ENCODE data around the gene LYRM1. TPM values are rescaled to one million over a fixed set of nuclear protein-coding genes. Genes with fewer than 3 reads are reported as not detected.

Gene LYRM1
- total and polyA plus RNA-seq, 2 of the 8 experiments (the other 6 are each of a cell fraction or from before 2014, with no cell fraction given): 11.6 to 13.4 TPM

DNA sequence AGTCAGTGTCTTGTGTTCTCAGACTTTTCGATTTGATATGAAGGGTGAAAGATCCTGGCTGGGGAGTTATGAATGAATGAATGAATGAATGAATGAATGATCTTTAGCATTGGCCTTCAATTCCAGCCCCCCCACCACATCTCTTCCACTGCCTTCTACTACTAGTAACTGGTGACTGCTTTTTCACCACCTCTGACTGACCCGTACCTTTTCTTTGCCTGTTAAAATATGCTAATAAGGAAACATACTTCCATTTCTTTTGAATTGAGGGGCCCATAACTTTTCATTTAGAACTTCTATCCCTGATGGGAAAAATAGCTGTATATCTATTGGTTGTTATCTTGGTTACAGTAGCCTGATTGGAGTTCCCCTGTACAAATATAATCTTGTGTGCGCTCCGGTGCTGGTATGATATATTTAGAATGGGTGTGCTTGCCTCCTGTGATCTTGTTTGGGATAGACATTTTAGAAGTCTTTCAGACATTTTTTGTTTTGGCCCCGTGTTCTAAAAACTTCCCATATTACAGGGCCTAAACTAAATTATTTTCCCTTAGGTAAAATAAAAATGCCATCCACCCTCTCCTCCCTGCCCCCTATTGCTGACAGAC lies 3.4 kb downstream of the LYRM1 start:
- 71% methylated on average over 5 of the region's 5 CpGs; no CpG with 5 or more reads in 1 of the 2 experiments for WGBS, 2 experiments (ENCODE audit: extremely low coverage in 1 of 2, insufficient coverage in 1 of 2, insufficient read length in 1 of 2, insufficient replicate concordance in 2 of 2, low coverage in 1 of 2, low lambda C conversion rate in 2 of 2, missing lambda C conversion rate in 1 of 2)
- Histone ChIP-seq H3K4me2 (ENCODE audit: insufficient read depth in 1 of 2, low read depth in 2 of 2, low read length in 2 of 2) (no peak overlapping the region), H3K14ac (ENCODE audit: insufficient read length) (no peak overlapping the region), H2AFZ (ENCODE audit: low read length) (no peak overlapping the region), H4K8ac (ENCODE audit: extremely low read depth, insufficient read depth, low read length) (no peak overlapping the region), H3K4ac (replicated peaks; ENCODE audit: insufficient read length, low read depth, low read length) (no peak overlapping the region), H3K36me3 (ENCODE audit: control insufficient read depth in 2 of 4, insufficient read depth in 4 of 4, low read length in 3 of 4) (peaks cover 0 to 5% (median 0%) of the 10 kb centered on the region in 4 experiments; a peak in 1 of 8 replicates), H3K56ac (replicated peaks; ENCODE audit: insufficient read length, low read depth, low read length) (no peak overlapping the region), H4K20me1 (replicated peaks in 1 of 2; ENCODE audit: control insufficient read depth in 1 of 2, insufficient read depth in 2 of 2, low read length in 2 of 2) (no peaks in the 10 kb centered on the region), H3K23ac (ENCODE audit: insufficient read length) (no peak overlapping the region), H4K5ac (ENCODE audit: insufficient read length, low read depth, low read length) (no peak overlapping the region), H3K9me3 (ENCODE audit: insufficient read depth in 2 of 2, low read depth in 1 of 2, low read length in 1 of 2) (no peaks in the 10 kb centered on the region), H4K91ac (replicated peaks; ENCODE audit: insufficient read length, low read length) (no peak overlapping the region), H2AK5ac (ENCODE audit: low read depth, low read length) (no peak overlapping the region), H3K4me3 (ENCODE audit: extremely low read depth in 1 of 4, insufficient read depth in 2 of 4, low read depth in 3 of 4, low read length in 4 of 4) (no peak overlapping the region), H2BK12ac (ENCODE audit: low read depth, low read length) (no peak overlapping the region), H3K79me1 (ENCODE audit: low read depth, low read length) (no peaks in the 10 kb centered on the region; the same call in 1 of the 2 replicates), H3K18ac (ENCODE audit: extremely low read depth, low read length) (no peak overlapping the region), H3K4me1 (replicated peaks in 1 of 4; ENCODE audit: control insufficient read depth in 3 of 4, insufficient read depth in 4 of 4, low read length in 3 of 4) (peaks cover 0 to 9% (median 3%) of the 10 kb centered on the region in 4 experiments; a peak in 3 of 7 replicates), H3K79me2 (ENCODE audit: control insufficient read depth in 1 of 2, insufficient read depth in 2 of 2, low read length in 2 of 2) (peaks cover 4 to 27% of the 10 kb centered on the region in 2 experiments; a peak in 2 of 4 replicates), H2BK20ac (ENCODE audit: low read length) (no peak overlapping the region), H2BK15ac (ENCODE audit: low read length) (no peak overlapping the region), H2BK120ac (replicated peaks; ENCODE audit: low read depth, low read length) (no peak overlapping the region), H3K23me2 (ENCODE audit: low read depth, low read length) (peaks cover 6% of the 10 kb centered on the region; the same call in 1 of the 2 replicates), H3K27ac (ENCODE audit: low read depth, low read length) (no peak overlapping the region), H3K9ac (replicated peaks in 1 of 4; ENCODE audit: extremely low read depth in 1 of 4, low read depth in 3 of 4, low read length in 3 of 4) (no peak overlapping the region), H3K27me3 (replicated peaks in 1 of 4; ENCODE audit: control insufficient read depth in 3 of 4, extremely low read depth in 1 of 4, insufficient read depth in 3 of 4, low read length in 3 of 4) (no peaks in the 10 kb centered on the region; a peak in 1 of 7 replicates), H2BK5ac (ENCODE audit: low read depth, low read length) (no peak overlapping the region)
- FAIRE-seq (no peak), DNase-seq (ENCODE audit: low read depth in 1 of 2, low spot score in 2 of 2) (no peak)
- CTCF ChIA-PET (ENCODE audit: partially characterized antibody): interaction anchor here (1.1 to 1.9 kb wide), 2 partner anchors 29 to 36 kb away, joined by 3 to 4 read pairs; no protein-coding TSS in a partner anchor
- POLR2A ChIA-PET (ENCODE audit: partially characterized antibody): no interaction called here
- TF ChIP-seq POU5F1 (IDR thresholded peaks at IDR 0.05; ENCODE audit: low read depth, low read length): no peak
- no peak for TF ChIP-seq KDM4A (IDR thresholded peaks at IDR 0.05; ENCODE audit: low read depth, low read length, severe bottlenecking)
- no peak for TF ChIP-seq EGR1 (IDR thresholded peaks at IDR 0.05; ENCODE audit: borderline replicate concordance, low read depth, low read length)
- TF ChIP-seq, protein P1, sequence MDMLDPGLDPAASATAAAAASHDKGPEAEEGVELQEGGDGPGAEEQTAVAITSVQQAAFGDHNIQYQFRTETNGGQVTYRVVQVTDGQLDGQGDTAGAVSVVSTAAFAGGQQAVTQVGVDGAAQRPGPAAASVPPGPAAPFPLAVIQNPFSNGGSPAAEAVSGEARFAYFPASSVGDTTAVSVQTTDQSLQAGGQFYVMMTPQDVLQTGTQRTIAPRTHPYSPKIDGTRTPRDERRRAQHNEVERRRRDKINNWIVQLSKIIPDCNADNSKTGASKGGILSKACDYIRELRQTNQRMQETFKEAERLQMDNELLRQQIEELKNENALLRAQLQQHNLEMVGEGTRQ (IDR thresholded peaks at IDR 0.05; ENCODE audit: low read length): no peak
- no peak for TF ChIP-seq CBX5 (IDR thresholded peaks at IDR 0.05; ENCODE audit: low read depth, low read length)
- TF ChIP-seq JUND (IDR thresholded peaks at IDR 0.05; ENCODE audit: low read length): no peak
- no peak for TF ChIP-seq RFX5 (IDR thresholded peaks at IDR 0.05; ENCODE audit: borderline replicate concordance, low read depth, low read length)
- TF ChIP-seq SRF (IDR thresholded peaks at IDR 0.05; ENCODE audit: low read depth, low read length): no peak
- TF ChIP-seq, protein P2, sequence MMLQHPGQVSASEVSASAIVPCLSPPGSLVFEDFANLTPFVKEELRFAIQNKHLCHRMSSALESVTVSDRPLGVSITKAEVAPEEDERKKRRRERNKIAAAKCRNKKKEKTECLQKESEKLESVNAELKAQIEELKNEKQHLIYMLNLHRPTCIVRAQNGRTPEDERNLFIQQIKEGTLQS (IDR thresholded peaks at IDR 0.05; ENCODE audit: insufficient read depth, low read depth, low read length): no peak
- TF ChIP-seq RXRA (IDR thresholded peaks at IDR 0.05; ENCODE audit: insufficient read depth, low read depth, low read length): no peak
- no peak for TF ChIP-seq NANOG (IDR thresholded peaks at IDR 0.05; ENCODE audit: insufficient read depth, low read depth, low read length, poor library complexity, severe bottlenecking)
